Activated gamma-delta T cell treated with Interleukin-2 at 50 U/mL for 16 hours (primary cell): ENCODE results near the gene IFT81.
A peak's percentile ranks its signal among the peaks of the same experiment; 100 is the strongest.
"Not testable (repeated sequence)": the region's sequence is repeated elsewhere in the genome, so short reads cannot be mapped to it uniquely, and the experiment has no call there.

ENCODE experiments used
- DNase-seq: peaks from one replicate; pipeline ENCODE4 v3.0.0-alpha.2; 2020

The IFT81 gene, protein sequence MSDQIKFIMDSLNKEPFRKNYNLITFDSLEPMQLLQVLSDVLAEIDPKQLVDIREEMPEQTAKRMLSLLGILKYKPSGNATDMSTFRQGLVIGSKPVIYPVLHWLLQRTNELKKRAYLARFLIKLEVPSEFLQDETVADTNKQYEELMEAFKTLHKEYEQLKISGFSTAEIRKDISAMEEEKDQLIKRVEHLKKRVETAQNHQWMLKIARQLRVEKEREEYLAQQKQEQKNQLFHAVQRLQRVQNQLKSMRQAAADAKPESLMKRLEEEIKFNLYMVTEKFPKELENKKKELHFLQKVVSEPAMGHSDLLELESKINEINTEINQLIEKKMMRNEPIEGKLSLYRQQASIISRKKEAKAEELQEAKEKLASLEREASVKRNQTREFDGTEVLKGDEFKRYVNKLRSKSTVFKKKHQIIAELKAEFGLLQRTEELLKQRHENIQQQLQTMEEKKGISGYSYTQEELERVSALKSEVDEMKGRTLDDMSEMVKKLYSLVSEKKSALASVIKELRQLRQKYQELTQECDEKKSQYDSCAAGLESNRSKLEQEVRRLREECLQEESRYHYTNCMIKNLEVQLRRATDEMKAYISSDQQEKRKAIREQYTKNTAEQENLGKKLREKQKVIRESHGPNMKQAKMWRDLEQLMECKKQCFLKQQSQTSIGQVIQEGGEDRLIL

DNA sequence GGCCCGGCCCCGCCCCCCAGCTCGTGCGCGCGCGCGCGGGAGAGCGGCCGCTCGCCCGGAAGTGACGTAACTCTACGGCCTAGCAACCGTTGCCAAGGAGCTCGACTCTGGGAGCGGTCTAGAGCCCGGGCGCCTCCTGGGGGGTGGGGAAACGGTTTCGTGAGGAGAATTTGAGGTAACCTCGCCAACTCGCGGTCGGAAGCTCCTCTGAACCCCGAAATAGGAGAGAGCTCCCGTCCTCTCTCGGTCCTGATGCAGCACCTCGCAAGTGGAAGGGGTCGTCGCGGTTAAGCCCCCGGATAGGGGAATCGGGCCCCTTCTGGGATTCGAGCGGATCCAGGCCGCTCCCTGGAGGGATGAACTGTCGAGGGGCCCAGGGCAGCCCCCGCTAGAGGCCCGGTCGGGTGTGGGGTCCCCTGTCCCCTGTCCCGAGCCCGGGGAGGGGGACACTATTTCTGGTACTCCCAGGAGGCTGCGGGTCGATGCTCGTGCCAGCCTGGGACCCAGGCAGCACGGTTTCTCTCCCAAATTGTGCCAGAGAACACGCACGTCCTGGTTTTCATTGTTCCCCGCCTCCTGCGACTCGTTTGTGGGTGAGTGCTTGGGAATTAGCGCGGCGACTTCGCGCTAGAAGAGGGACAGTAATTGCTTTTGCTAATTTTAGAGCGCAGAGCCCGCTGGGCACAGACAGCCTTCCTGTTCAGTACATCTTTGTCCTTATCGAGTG lies at the start of gene IFT81:
Gene IFT81 (plus strand): TSS at position 89 of the 727 bp plus-strand sequence. CDS start 3,024 bp downstream, outside the sequence.
- peak; percentile 95 for DNase-seq

GRCh38 chr12:110075880-110076279 lies 48.3 kb upstream of the IFT81 start:
- no peak for DNase-seq

GRCh38 chr12:110077800-110078199 lies 46.4 kb upstream of the IFT81 start:
- DNase-seq = no peak

- peak; percentile 62 for DNase-seq
These were observed 44.4 kb upstream of the IFT81 start for GRCh38 chr12:110079477-110080400.

DNA sequence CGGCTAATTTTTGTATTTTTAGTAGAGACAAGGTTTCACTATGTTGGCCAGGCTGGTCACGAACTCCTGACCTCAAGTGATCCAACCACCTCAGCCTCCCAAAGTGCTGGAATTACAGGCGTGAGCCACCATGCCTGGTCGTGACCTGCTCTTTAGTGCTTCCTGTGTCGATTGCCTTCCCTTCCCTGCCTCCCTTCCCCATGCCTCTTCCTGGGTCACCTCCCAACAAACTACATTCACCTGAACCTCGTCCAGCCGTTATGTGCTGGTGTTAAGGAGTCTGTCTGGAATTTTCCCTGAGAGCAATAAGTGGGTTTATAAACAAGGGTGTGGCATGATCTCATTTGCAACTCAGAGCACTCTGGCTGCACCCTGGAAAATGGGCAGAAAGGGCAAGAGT lies 43.7 kb upstream of the IFT81 start:
- DNase-seq = no peak

DNA sequence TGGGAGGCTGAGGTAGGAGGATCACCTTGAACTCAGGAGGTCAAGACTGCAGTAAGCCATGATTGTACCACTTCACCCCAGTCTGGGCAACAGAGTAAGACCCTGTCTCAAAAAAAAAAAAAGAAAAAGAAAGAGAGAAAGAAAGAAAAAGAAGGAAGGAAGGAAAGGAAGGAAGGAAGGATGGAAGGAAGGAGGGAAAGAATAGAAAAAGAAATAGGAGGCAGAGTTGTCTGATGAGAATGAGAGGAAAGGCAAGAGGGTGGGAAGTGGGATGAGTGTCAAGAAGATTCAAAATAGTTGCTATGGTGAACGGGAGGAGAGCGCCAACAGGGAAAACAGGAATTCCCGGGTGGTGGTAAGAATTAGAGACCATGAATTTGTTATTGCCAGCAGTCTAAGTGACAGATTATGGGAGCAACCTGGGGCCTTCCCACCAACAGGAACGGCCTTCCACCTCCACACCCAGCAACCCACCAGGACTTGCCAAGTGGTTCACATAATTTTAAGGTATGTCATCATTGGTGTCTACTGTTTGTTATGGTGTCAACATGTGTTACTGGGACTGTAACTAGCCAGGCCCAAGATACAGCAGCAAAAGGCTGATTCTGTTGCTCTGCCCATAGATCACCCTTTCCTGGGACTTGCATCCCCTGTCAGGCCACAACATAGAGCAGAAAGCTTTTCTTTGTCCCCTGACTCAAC lies 39.7 kb upstream of the IFT81 start:
- DNase-seq = no peak

GRCh38 chr12:110088216-110088615 lies 35.9 kb upstream of the IFT81 start:
- not testable (repeated sequence) for DNase-seq

- DNase-seq = no peak
These were observed 35.2 kb upstream of the IFT81 start for GRCh38 chr12:110088936-110089335.

DNA sequence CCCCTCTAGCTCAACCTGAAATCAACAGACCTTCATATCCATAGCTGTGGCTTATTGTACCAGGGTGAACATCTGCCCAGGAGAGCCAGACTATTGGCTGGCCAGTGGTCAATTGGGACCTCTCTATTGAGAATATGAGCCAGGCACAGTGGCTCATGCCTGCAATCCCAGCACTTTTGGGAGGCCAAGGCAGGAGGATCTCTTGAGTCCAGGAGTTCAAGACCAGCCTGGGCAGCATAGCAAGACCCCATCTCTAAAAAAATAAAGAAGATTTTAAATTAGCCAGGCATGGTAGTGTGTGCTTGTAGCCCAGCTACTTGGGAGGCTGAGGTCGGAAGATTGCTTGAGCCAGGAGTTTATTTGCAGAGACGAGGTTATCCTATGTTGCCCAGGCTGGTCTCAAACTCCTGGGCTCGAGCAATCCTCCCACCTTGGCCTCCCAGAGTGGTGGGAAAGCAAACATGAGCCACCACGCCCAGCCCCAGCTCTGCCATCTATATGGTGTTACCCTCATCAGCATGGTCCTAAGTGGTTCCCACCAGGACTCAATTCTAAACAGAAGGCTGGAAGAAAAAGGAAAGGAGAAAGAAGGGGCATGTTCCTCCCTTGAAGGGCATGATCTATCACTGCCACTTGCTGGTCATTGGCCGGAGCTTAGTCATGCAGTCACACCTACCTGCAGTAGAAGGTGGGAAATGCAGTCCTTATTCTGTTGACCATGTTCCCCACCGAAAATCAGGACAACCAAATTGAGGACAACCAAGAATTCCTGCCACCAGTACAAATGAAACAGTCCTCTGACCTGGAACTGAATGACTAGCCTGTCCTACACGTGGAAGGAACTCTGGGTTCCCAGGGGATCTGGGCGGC lies 33.7 kb upstream of the IFT81 start:
- DNase-seq = no peak

DNA sequence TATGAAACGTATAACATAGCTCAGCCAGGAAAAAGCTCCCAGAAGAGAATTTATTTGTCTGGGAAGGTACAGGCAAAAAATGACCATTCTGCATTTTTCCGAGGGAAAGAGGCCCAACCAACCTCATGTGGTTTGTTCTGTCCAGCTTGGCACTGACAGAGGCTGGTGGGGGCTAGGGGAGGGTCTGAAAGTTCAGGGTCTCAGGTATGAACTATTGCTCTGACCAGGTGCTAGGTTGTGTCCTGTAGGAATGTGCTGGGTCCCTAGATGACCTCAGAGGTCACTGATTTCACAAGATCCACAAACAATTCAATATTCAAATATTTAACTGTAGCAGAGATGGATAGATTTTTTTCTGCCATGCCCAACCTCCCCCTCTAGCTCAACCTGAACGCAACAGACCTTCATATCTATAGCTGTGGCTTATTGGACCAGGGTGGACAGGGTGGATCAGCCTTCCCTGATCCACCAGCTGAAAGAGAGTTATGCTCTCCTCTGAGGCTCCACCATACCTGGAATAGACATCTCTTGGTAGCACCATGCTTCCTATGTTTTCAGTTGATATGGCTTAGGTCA lies 32.9 kb upstream of the IFT81 start:
- DNase-seq = no peak

DNA sequence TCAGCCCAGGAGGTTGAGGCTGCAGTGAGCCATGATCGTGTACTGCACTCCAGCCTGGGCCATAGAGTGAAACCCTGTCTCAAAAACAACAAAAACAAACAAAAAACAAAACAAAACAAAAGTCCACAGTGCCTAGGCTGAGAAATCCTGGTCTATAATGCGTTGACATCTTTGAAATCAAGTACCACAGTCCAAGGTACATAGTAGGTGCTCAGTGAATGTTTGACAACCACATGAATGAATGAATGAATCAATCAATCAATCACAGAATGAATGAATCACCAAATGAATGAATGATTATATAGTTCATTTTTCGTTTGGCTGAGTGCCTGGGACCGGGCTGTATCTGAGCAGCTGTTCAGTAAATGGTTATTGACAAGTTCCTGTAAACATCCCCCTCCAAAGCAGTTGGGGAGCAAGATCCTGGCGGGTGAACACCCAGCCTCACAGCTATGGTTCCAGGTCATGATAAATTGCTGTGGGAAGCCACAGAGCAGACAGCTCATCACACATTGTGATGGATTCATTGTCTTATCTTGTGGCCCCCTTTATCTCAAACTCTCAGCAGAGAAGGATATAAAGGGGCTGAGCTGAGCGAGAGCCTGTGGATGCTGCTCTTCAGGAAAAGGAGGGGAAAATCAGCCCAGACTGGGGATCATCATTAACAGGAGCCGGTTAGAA lies 30.4 kb upstream of the IFT81 start:
- DNase-seq = no peak

- DNase-seq = peak; percentile 59
These were observed 23.7 kb upstream of the IFT81 start for GRCh38 chr12:110100315-110100970.

GRCh38 chr12:110102255-110102654 lies 21.9 kb upstream of the IFT81 start:
- no peak for DNase-seq

GRCh38 chr12:110104188-110105094 lies 19.7 kb upstream of the IFT81 start:
- DNase-seq = no peak

GRCh38 chr12:110105159-110105558 lies 19.0 kb upstream of the IFT81 start:
- DNase-seq = no peak

GRCh38 chr12:110105986-110106385 lies 18.2 kb upstream of the IFT81 start:
- no peak for DNase-seq

DNA sequence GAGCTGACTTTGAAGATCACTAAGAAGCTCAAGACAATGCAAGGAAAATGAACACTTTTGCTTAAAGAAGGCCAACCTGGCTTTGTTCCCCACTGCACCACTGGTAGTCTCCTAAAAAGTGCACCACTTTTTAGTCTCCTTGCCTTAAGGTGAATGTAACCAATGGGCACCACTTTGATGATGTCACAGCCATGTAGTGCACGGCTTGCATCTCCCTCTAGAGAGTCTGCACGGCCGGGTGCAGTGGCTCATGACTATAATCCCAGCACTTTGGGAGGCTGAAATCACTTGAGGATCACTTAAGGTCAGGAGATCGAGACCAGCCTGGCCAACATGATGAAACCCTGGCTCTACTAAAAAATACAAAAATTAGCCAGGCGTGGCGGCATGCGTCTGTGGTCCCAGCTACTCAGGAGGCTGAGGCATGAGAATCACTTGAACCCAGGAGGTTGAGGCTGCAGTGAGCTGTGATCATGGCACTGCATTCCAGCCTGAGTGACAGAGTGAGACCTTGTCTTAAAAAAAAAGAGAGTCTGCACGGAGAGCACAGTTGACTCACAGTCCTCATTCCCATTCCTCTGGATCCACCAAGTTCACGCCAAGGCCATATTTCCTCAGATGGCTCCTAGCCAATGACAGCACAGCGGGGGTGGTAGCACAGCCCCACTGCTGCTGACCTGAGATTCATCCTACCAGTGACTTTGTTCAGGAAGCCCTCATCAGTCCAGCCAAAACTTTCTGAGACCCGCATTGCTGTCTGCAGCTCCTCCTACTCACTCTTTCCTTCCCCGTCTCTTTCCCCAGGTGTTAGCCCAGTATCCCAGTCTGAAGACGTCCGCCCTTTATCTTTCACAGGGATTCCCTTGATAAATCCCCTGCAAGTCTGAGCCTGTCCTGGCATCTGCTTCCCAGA lies 16.5 kb upstream of the IFT81 start:
- DNase-seq = no peak
